Caco-2 (cell line): Measurements from ENCODE around the gene PRSS48. TPM values are rescaled to one million over a fixed set of nuclear protein-coding genes. Genes with fewer than 3 reads are reported as not detected.

Source experiments
- BruUV-seq: library from RNA; stranded (reverse); fragments of 400-500 nt; replicated peaks from 2 replicates; lab custom pipeline; 2021; lab: Mats Ljungman, UMichigan
- CTCF ChIA-PET: fragments of 300-600 bp; sonication (Branson Sonifier 250); formaldehyde crosslinking; loops from one replicate; lab custom pipeline; 2022; ENCODE audit warnings: antibody characterized with exemption; lab: Charles Lee
- POLR2A ChIA-PET: fragments of 300-600 bp; sonication (Branson Sonifier 250); formaldehyde crosslinking; loops from one replicate; lab custom pipeline; 2022; ENCODE audit warnings: antibody characterized with exemption; lab: Charles Lee
- DNase-seq, 2 experiments: peaks; one replicate each; pipeline versions ENCODE4 v3.0.0 to v3.0.0-alpha.2; 2020 to 2022
- H3K27me3 ChIP-seq: replicated peaks from 2 replicates; pipeline ENCODE4 v1.6.0; 2011; ENCODE audit warnings: low read length; ENCODE audit not compliant: control insufficient read depth, insufficient read depth
- H3K36me3 ChIP-seq: 2 replicates; pipeline ENCODE4 v1.5.1; 2011; ENCODE audit warnings: low read length; ENCODE audit not compliant: control insufficient read depth, insufficient read depth
- H3K4me1 ChIP-seq: fragments of 250-450 bp; sonication (Bioruptor Pico); 2 replicates; pipeline ENCODE4 v1.5.1; 2020; ENCODE audit warnings: mild to moderate bottlenecking
- H3K4me3 ChIP-seq: 2 replicates; pipeline ENCODE4 v1.5.1; 2011; ENCODE audit warnings: low read depth, mild to moderate bottlenecking, control low read depth, low read length
- H3K9me3 ChIP-seq: fragments of 250-450 bp; sonication (Bioruptor Pico); 2 replicates; pipeline ENCODE4 v1.5.1; 2020; ENCODE audit warnings: mild to moderate bottlenecking, moderate library complexity
- H3K27ac Mint-ChIP-seq: one replicate; pipeline ENCODE4 v1.8.0; 2022; ENCODE audit warnings: mixed read lengths; ENCODE audit not compliant: unreplicated experiment
- H3K27me3 Mint-ChIP-seq: one replicate; pipeline ENCODE4 v1.8.0; 2022; ENCODE audit warnings: mixed read lengths; ENCODE audit not compliant: insufficient read depth, unreplicated experiment
- H3K36me3 Mint-ChIP-seq: one replicate; pipeline ENCODE4 v1.8.0; 2022; ENCODE audit warnings: mild to moderate bottlenecking, mixed read lengths; ENCODE audit not compliant: insufficient read depth, unreplicated experiment
- H3K4me1 Mint-ChIP-seq: one replicate; pipeline ENCODE4 v1.8.0; 2022; ENCODE audit warnings: low read depth, mixed read lengths; ENCODE audit not compliant: unreplicated experiment
- H3K4me3 Mint-ChIP-seq: one replicate; pipeline ENCODE4 v1.8.0; 2022; ENCODE audit warnings: mild to moderate bottlenecking, moderate library complexity, mixed read lengths; ENCODE audit not compliant: unreplicated experiment
- H3K9me3 Mint-ChIP-seq: one replicate; pipeline ENCODE4 v1.8.0; 2022; ENCODE audit warnings: mixed read lengths; ENCODE audit not compliant: unreplicated experiment
- CTCF ChIP-seq, 2 experiments: fragments of 200-600 bp in 1 of 2; IDR thresholded peaks; 1 replicate in 1 of 2; 2 replicates in 1 of 2; pipeline versions ENCODE4 v1.5.1 to v1.8.0; 2011 to 2022; ENCODE audit warnings: antibody characterized with exemption in 1 of 2, control low read depth in 1 of 2, inconsistent platforms in 1 of 2, low read depth in 1 of 2, low read length in 1 of 2, mild to moderate bottlenecking in 1 of 2, moderate library complexity in 1 of 2; ENCODE audit not compliant: insufficient read depth in 1 of 2, severe bottlenecking in 1 of 2, unreplicated experiment in 1 of 2
- intact Hi-C: fragments of 100-400 bp; cut with micrococcal nuclease; formaldehyde crosslinking; loops from one replicate; pipeline ENCODE4 v1.10.0; 2022; ENCODE audit not compliant: unreplicated experiment
- total RNA-seq: library from RNA; stranded (reverse); gene quantifications from 2 replicates; pipeline ENCODE4 v1.2.3, GENCODE V29; 2022

PRSS48 gene
- total RNA-seq, 1 experiment from 2014 or later = not detected

GRCh38 chr4:151314010-151314355, 37.0 kb downstream of the PRSS48 start:
- ChIA-PET CTCF (interaction anchor here (0.8 to 1.0 kb wide), 2 partner anchors 9 to 38 kb away, joined by 3 to 4 read pairs; no protein-coding TSS in a partner anchor), POLR2A (interaction anchor here (1.1 kb wide), 1 partner anchor 11 kb away, joined by 20 read pairs; the partner anchor contains the start of gene SH3D19)
- no peak for TF ChIP-seq CTCF (IDR thresholded peaks at IDR 0.05; ENCODE audit: insufficient read depth in 1 of 2, low read depth in 1 of 2, low read length in 1 of 2, severe bottlenecking in 1 of 2, unreplicated experiment in 1 of 2)
- Mint-ChIP-seq H3K4me3 (peak overlapping the region; percentile 66), H3K9me3 (no peaks in the 10 kb centered on the region), H3K27me3 (no peaks in the 10 kb centered on the region), H3K4me1 (peaks cover 46% of the 10 kb centered on the region), H3K27ac (peak overlapping the region; percentile 87), H3K36me3 (peaks cover 22% of the 10 kb centered on the region)
- Histone ChIP-seq H3K36me3 (no peaks in the 10 kb centered on the region; the same call in 1 of the 2 replicates), H3K4me1 (peaks cover 45% of the 10 kb centered on the region), H3K27me3 (no peaks in the 10 kb centered on the region), H3K9me3 (no peaks in the 10 kb centered on the region), H3K4me3 (no peak overlapping the region)
- intact Hi-C loops = no loop called here
- no TSS peak for BruUV-seq
- no peak for DNase-seq

DNA sequence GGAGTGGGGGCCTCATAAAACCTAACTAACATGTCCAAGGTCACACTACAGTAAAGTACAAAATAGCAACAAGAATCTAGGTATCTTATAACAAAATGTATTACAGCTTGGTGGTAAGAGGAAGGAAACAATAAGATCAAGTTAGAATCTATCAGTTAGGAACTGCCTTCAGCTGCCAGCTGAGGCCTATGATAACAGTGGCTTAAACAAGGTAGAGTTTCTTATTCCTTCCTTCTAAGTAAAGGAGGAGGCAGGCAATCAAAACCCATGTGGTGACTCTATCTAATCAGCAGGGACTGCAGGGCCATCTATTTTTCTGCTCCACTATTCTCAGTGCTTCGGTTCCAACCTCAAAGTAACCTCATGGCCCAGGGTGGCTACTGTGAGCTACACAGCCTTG, 37.5 kb downstream of the PRSS48 start:
- Mint-ChIP-seq H3K9me3 (no peaks in the 10 kb centered on the region), H3K27me3 (no peaks in the 10 kb centered on the region), H3K4me3 (peak overlapping the region; percentile 66), H3K36me3 (peaks cover 17% of the 10 kb centered on the region), H3K4me1 (peaks cover 46% of the 10 kb centered on the region), H3K27ac (peak overlapping the region; percentile 87)
- no peaks in the 10 kb centered on the region for H3K27me3 ChIP-seq
- intact Hi-C loops = no loop called here
- DNase-seq = no peak
- peaks cover 2% of the 10 kb centered on the region; the same call in 1 of the 2 replicates for H3K9me3 ChIP-seq
- CTCF ChIA-PET = no interaction called here
- POLR2A ChIA-PET = interaction anchor here (1.1 kb wide), 1 partner anchor 10 kb away, joined by 8 read pairs; the partner anchor contains the start of gene SH3D19
- peaks cover 45% of the 10 kb centered on the region for H3K4me1 ChIP-seq
- no peaks in the 10 kb centered on the region; the same call in 1 of the 2 replicates for H3K36me3 ChIP-seq
- H3K4me3 ChIP-seq = no peak overlapping the region
- TF ChIP-seq CTCF (IDR thresholded peaks at IDR 0.05; ENCODE audit: insufficient read depth in 1 of 2, low read depth in 1 of 2, low read length in 1 of 2, severe bottlenecking in 1 of 2, unreplicated experiment in 1 of 2) = no peak
- no TSS peak for BruUV-seq

GRCh38 chr4:151315212-151315886, 38.4 kb downstream of the PRSS48 start:
- Mint-ChIP-seq H3K9me3 (no peaks in the 10 kb centered on the region), H3K27ac (peak overlapping the region; percentile 62), H3K27me3 (no peaks in the 10 kb centered on the region), H3K4me1 (peaks cover 46% of the 10 kb centered on the region), H3K4me3 (peak overlapping the region; percentile 24), H3K36me3 (peaks cover 13% of the 10 kb centered on the region)
- Histone ChIP-seq H3K27me3 (no peaks in the 10 kb centered on the region), H3K9me3 (peaks cover 3% of the 10 kb centered on the region; the same call in 1 of the 2 replicates), H3K4me1 (peaks cover 45% of the 10 kb centered on the region), H3K36me3 (no peaks in the 10 kb centered on the region; the same call in 1 of the 2 replicates), H3K4me3 (no peak overlapping the region)
- no TSS peak for BruUV-seq
- TF ChIP-seq CTCF (IDR thresholded peaks at IDR 0.05; ENCODE audit: insufficient read depth in 1 of 2, low read depth in 1 of 2, low read length in 1 of 2, severe bottlenecking in 1 of 2, unreplicated experiment in 1 of 2) = no peak
- ChIA-PET CTCF (no interaction called here), POLR2A (interaction anchor here (1.1 kb wide), 1 partner anchor 9 kb away, joined by 8 read pairs; the partner anchor contains the start of gene SH3D19)
- no peak for DNase-seq
- intact Hi-C loops = no loop called here
